ENCODE results near the gene SMIM8.

The SMIM8 gene

DNA sequence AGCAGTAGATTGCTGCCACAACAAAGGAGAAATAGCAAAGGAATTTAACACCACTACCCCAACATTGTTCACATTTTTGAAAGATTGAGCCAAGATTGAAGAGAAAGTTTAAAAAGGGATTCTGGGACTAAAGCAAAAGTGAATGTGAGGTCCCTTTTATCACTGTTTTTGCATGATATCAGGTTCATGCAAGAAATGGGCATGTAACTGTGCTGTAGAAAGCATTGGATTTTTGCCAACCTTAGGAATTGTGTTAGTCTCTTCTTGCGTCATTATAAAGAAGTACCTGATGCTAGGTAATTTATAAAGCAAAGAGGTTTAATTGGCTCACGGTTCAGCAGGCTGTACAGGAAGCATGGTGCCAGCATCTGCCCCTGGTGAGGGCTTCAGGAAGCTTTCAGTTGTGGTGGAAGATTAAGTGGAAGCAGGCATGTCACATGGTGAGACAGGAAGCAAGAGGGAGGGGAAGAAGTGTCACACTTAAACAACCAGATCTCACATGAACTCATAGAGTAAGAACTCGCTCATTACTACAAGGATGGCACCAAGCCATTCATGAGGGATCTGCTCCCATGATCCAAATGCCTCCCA lies 11.3 kb downstream of the SMIM8 start:
- peak overlapping the region in 1 of 2 donors; percentile 25 for H3K27ac ChIP-seq
- peak overlapping the region; percentile 4 for H3K4me3 ChIP-seq
- no peak for TF ChIP-seq CTCF (IDR thresholded peaks at IDR 0.05)
- no peak for DNase-seq (ENCODE audit: low spot score)

GRCh38 chr6:87334683-87335082 lies 12.3 kb downstream of the SMIM8 start:
- no peak for TF ChIP-seq CTCF (IDR thresholded peaks at IDR 0.05)

GRCh38 chr6:87336367-87336766 lies 14.0 kb downstream of the SMIM8 start:
- H3K27ac ChIP-seq: no peak overlapping the region
- no peak overlapping the region for H3K4me3 ChIP-seq
- TF ChIP-seq CTCF (IDR thresholded peaks at IDR 0.05): no peak
- no peak for DNase-seq (ENCODE audit: low spot score)

More at GRCh38 chr6:87334683-87335082, 12.3 kb downstream of the SMIM8 start:
- Histone ChIP-seq H3K27ac (no peak overlapping the region), H3K4me3 (no peak overlapping the region)
- DNase-seq (ENCODE audit: low spot score): no peak

GRCh38 chr6:87340230-87340629 lies 17.8 kb downstream of the SMIM8 start:
- Histone ChIP-seq H3K4me3 (no peak overlapping the region), H3K27ac (no peak overlapping the region)
- DNase-seq (ENCODE audit: low spot score): no peak
- TF ChIP-seq CTCF (IDR thresholded peaks at IDR 0.05): no peak

DNA sequence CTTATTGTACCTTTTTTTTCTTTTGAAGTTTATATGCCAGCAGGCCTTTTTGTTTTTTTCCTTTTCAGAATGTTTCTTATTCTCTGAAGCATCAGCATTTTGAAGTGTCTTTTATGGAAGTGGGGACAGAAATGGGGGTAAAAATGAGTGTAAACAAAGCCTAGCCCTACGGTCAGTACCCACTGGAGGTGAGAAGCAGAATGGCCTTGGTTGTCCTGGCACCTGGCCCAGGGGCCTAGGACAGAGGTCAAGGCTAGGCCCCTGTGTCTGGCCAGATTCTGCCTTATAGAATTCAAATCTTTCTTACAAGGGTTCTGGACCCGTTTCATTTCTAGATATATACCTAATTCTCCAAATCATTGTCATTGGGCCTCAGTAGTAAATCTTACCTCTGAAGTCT lies 18.8 kb downstream of the SMIM8 start:
- H3K27ac ChIP-seq: no peak overlapping the region
- H3K4me3 ChIP-seq: no peak overlapping the region
- DNase-seq (ENCODE audit: low spot score): no peak
- TF ChIP-seq CTCF (IDR thresholded peaks at IDR 0.05): no peak

DNA sequence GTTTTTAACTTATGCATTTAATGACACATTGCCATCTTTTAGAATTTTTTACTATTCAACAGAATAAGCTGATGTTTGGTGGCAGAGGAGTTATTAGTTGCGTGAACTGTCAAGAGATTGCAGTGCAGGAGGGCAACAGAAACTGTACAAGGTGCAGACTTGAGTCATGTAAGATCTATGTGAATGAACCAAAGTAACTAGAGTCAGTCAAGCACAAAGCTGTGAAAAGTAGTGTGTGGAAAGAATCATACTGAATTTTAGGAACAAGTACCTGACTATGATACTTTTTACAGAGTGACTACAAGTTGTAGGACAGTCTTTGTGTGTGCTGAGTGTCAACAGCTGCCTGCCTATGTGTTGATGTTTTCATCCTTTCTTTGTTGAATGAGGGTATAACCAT lies 19.5 kb downstream of the SMIM8 start:
- no peak overlapping the region for H3K4me3 ChIP-seq
- no peak overlapping the region for H3K27ac ChIP-seq
- no peak for TF ChIP-seq CTCF (IDR thresholded peaks at IDR 0.05)
- no peak for DNase-seq (ENCODE audit: low spot score)

GRCh38 chr6:87342829-87343228 lies 20.4 kb downstream of the SMIM8 start:
- DNase-seq (ENCODE audit: low spot score): no peak
- no peak for TF ChIP-seq CTCF (IDR thresholded peaks at IDR 0.05)

More at GRCh38 chr6:87342829-87343228, 20.4 kb downstream of the SMIM8 start:
- H3K4me3 ChIP-seq: no peak overlapping the region
- no peak overlapping the region for H3K27ac ChIP-seq
